COR-L47 (cell line): ENCODE measurements around the gene SLIT3.

Experiments used
- DNase-seq: peaks from one replicate; lab custom pipeline; 2025; lab: John Stamatoyannopoulos, UW

Gene SLIT3

GRCh38 chr5:168960497-168960896 is 340.4 kb downstream of the SLIT3 start:
- DNase-seq = no peak

- DNase-seq = no peak
Measured at GRCh38 chr5:168953351-168953750, 347.6 kb downstream of the SLIT3 start.

GRCh38 chr5:168952196-168952595 is 348.7 kb downstream of the SLIT3 start:
- no peak for DNase-seq

- no peak for DNase-seq
Measured at GRCh38 chr5:168951769-168952168, 349.2 kb downstream of the SLIT3 start.

- DNase-seq = no peak
Measured at GRCh38 chr5:168951356-168951755, 349.6 kb downstream of the SLIT3 start.

- no peak for DNase-seq
Measured at GRCh38 chr5:168950241-168950951, 350.5 kb downstream of the SLIT3 start.

GRCh38 chr5:168948746-168949145 is 352.2 kb downstream of the SLIT3 start:
- DNase-seq = no peak

- peak; percentile 5 for DNase-seq
Measured at GRCh38 chr5:168947212-168947868, 353.6 kb downstream of the SLIT3 start.

GRCh38 chr5:168946363-168946762 is 354.6 kb downstream of the SLIT3 start:
- DNase-seq = no peak

- DNase-seq = no peak
Measured at GRCh38 chr5:168944004-168944403, 356.9 kb downstream of the SLIT3 start.

GRCh38 chr5:168943091-168943884 is 357.7 kb downstream of the SLIT3 start:
- no peak for DNase-seq

GRCh38 chr5:168941901-168942300 is 359.0 kb downstream of the SLIT3 start:
- no peak for DNase-seq

- no peak for DNase-seq
Measured at GRCh38 chr5:168940712-168941111, 360.2 kb downstream of the SLIT3 start.

GRCh38 chr5:168939887-168940544 is 360.9 kb downstream of the SLIT3 start:
- no peak for DNase-seq

GRCh38 chr5:168939156-168939800 is 361.7 kb downstream of the SLIT3 start:
- DNase-seq = no peak

- DNase-seq = no peak
Measured at GRCh38 chr5:168936511-168936910, 364.4 kb downstream of the SLIT3 start.

- DNase-seq = no peak
Measured at GRCh38 chr5:168935183-168935582, 365.8 kb downstream of the SLIT3 start.

GRCh38 chr5:168934169-168934568 is 366.8 kb downstream of the SLIT3 start:
- DNase-seq = no peak

GRCh38 chr5:168932400-168933189 is 368.3 kb downstream of the SLIT3 start:
- DNase-seq = no peak

- DNase-seq = no peak
Measured at GRCh38 chr5:168931638-168932345, 369.1 kb downstream of the SLIT3 start.
